Renal cortical epithelial cell (primary cell): ENCODE measurements around the gene VTI1A. TPM values are rescaled to one million over a fixed set of nuclear protein-coding genes. Genes with fewer than 3 reads are reported as not detected.
"Not testable (repeated sequence)": the region's sequence is repeated elsewhere in the genome, so short reads cannot be mapped to it uniquely, and the experiment has no call there.

Experiments used
- DNase-seq: peaks from one replicate; pipeline ENCODE4 v3.0.0-alpha.2; 2011; ENCODE audit warnings: low read depth
- total RNA-seq: library from RNA; depleted of rRNA; stranded (reverse); fragments of >200 nt; gene quantifications from 2 replicates; pipeline ENCODE4 v1.2.3, GENCODE V29; 2014

The VTI1A gene
- total RNA-seq, result 33.2 and 49.7 TPM in 2 replicates

DNA sequence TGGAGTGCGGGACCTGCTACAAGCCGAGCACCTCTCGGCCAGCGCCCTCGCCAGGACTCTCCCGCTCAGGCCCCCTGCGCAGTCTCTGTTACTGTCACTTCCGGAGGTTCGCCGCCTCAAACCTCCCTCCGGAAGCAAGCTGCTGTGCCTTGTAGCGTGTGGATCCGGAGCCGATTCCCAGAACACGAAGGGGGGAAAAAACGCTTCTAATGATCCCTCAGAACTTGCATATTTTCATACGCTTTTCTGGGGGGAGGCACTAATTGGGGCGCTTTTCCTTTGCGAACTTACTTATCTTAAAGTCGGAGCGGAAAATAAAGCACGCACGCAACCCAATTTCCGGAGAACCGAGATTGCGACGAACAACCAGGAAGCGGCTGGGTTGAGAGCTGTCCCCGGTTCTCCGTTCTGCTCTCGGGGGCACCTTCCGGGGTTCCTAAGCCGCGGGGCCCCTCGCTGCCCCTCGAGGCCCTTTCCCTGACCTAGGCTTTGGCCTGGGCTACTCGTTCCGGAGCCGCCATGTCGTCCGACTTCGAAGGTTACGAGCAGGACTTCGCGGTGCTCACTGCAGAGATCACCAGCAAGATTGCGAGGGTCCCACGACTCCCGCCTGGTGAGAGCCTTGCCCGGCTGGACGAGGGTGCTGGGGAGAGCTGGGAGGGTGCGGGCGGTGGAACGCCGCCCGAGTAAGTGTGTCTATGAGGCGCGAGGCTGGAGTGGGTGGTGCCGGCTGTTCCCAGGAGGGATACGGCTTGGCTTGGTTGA, at the start of gene VTI1A, which contains the start of gene ZDHHC6:
TSS of gene VTI1A (plus strand) at position 361 of the 765 bp plus-strand sequence. CDS start at position 520, 159 bp downstream.
TSS of gene ZDHHC6 (minus strand) at position 60 of the 765 bp plus-strand sequence. CDS start 1,478 bp downstream, outside the sequence.
- DNase-seq, result peak; percentile 67

DNA sequence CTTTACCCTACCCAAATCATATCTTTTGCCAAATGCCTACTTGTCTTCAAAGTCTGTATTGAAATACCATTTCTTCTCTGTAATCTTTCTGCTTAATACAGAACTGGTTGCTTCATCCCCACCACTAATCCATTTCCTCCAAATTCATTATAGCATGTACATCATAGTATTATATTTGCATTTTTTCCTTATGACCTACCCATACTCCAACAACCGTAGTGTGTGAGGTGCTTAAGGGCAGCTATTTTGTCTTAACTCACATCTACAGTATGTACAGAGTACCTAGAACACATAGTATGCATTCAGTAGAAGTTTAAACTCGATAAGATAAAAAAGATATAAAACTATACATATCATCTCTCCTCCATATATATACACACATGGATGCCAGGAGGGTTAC, 49.4 kb upstream of the VTI1A start:
- no peak for DNase-seq

DNA sequence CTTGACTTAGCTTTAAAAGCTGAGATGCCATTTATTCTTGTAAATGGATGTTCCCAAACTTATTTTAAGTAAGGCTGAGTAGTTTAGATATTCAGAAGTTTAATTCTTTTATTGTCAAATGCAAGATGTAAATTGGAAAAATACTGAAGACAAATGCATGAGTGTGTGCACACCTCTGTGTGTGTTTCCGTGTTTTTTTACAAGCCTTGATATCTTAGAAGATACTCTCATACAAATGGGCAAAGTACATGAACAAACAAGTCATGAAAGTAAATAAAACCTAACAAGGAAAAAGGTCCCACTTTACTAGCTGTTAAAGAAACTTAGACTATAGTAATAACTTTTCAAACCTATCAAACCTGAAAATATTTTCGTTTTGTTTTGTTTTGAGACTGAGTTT, 44.1 kb upstream of the VTI1A start:
- DNase-seq, result no peak

DNA sequence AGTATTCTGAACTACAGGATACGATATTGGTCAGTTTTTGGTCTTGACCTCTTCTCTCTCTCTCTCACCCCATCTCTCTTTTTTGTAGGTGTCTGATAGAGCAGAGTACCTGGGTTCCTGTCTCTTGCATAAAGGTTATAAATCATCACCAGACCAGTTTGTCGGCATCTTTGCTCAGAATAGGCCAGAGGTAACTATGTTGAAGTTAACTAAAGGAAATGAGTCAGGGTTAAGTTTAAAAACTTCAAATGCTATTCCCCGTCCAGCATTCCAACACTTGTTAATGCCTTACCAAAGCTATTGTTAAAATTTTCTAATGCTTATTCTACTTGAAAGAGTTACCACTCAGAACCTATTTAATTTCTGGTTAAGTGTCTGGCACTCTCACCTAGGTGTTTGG, 42.4 kb upstream of the VTI1A start:
- peak; percentile 92 for DNase-seq

DNA sequence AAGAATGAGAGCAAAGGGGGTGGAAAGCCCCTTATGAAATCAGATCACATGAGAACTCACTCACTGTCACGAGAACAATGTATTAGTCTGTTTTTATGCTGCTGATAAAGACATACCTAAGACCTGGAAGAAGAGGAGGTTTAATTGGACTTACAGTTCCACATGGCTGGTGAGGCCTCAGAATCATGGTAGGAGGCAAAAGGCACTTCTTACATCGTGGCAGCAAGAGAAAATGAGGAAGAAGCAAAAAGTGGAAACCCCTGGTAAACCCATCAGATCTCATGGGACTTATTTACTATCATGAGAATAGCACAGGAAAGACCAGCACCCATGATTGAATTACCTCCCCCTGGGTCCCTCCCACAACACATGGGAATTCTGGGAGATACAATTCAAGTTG, 40.2 kb upstream of the VTI1A start:
- not testable (repeated sequence) for DNase-seq

DNA sequence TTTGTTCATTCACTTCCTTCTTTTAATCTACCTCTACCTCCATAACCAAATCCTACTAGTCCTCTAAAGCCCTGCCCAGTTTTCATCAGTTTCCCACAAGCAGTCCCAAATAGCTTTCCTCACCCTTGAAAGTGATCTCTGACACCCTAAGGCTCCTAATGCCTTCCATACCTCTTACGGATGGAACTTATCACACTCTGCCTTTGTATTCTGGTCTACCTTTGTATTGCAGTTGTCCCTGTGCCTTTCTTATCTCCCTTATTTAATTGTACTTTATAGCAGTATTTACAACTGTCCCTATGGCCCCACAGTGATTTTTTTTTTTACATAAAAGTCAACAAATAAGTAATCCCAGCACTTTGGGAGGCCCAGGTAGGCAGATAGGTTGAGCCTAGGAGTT, 39.3 kb upstream of the VTI1A start:
- no peak for DNase-seq

DNA sequence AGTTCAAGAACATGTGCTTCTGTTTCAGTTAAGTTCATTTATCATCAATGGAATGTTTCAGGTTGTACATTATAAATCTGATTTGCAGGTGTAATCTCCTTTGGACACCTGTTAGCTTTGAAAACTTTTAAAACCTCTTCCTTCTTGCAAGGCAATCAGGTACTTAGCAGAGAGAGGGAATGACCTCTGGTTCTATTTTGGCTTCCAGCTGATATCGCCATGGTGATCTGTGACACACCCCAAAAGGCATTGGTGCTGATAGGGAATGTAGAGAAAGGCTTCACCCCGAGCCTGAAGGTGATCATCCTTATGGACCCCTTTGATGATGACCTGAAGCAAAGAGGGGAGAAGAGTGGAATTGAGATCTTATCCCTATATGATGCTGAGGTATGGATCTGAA, 37.7 kb upstream of the VTI1A start:
- no peak for DNase-seq

DNA sequence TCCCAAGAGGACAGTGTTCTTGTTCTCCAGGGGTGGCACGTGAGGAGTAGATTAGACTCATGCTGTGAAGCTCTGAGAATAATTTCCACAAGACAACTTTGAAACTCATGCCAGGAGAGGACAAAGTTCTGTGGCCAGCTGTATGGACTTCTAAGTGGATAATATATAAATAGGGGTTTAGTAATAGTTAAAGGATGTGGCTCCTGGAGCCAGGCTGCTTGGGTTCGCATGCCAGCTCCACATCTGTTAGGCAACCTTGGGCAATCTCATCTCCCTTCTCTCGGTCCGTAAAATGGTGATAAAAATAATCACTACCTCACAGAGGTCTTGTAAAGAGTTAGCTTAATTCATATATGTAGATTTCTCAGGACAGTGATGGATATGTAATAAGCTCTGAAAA, 37.3 kb upstream of the VTI1A start:
- DNase-seq, result no peak

DNA sequence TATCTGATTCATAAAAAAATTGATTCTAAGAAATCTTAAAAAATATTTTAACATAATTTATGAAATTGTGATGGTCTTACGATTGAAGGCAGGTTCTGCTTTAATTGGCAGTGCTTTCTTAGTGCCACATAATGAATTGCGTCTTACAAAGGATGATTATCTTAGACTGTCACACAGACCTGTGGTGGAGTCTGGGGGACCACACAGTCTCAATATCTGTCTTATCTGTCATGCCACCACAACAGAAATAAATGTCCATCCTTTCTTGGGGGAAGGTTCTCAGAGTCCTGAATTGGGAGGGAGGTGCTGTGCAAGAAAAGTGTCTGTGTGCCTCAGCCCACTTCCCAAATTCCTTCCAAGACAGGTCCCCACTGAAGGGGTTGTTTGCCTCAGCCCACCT, 34.3 kb upstream of the VTI1A start:
- no peak for DNase-seq

DNA sequence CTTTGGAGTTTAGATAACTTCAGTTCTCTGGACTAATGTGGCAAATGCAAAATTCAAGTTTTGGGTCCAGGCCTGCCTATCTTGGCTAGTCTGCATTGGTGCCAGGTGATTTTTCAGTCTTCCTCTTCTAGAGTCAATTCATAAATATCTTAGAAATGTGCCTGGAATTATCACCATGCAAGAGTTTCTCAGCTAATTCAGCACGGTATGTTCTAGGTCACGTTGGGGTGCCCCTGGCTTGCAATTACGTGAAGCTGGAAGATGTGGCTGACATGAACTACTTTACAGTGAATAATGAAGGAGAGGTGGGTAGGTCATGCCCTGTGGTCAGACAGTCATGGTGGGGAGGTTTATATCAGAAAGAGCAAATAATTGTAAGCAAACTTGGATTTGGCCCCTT, 25.3 kb upstream of the VTI1A start:
- DNase-seq, result no peak

DNA sequence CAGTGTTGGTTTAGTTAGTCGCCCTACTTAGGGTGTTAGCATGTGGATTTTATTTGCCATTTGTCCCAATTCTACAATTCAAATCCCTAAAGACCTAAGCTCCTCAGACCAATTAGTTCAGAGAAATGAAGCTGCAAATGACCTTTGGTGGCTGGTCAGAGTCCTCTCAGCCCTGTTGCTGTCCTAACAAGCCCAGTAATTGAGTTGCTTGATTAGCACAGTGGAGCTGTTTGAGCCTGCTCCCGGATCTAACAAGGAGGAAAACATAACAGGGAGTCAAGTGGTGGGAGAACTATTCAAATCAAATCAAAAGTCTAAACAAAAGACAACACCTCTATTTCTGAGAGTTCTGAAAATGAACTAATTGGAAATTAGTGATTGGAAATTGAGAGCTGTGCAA, 22.4 kb upstream of the VTI1A start:
- DNase-seq, result no peak

DNA sequence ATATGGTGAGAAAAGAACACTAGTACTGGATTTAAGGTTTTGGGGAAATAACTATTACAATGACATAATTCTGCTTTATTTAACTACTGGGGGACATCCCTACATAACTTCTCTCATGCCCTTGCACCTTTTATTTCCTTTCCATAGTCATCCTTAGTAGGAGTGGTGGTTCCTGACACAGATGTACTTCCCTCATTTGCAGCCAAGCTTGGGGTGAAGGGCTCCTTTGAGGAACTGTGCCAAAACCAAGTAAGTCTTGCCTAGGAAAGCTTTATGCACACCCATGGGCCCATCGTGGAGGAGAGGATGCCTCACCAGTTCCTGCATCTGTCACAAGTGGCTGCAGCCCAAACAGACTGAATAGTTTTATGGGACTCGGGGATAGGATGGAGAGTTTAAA, 20.9 kb upstream of the VTI1A start:
- no peak for DNase-seq

DNA sequence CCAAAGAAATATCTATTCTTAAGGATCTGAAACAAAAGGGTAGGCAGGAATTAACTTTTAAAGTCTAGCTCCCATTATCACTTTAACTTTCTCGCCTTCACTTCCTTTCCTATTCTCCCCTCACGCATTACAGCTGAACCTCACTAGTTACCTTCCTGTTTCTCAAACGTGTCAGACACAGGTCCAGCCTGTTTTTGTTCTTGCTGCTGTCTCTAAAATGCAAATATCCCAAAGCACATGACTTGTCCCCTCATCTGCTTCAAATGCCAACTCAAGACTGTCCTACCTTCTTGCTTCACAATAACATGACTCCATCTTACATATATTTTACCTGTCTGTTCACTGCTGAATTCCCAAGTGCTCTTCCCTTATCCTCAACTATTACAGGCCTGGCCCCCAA, 17.9 kb upstream of the VTI1A start:
- DNase-seq, result no peak

DNA sequence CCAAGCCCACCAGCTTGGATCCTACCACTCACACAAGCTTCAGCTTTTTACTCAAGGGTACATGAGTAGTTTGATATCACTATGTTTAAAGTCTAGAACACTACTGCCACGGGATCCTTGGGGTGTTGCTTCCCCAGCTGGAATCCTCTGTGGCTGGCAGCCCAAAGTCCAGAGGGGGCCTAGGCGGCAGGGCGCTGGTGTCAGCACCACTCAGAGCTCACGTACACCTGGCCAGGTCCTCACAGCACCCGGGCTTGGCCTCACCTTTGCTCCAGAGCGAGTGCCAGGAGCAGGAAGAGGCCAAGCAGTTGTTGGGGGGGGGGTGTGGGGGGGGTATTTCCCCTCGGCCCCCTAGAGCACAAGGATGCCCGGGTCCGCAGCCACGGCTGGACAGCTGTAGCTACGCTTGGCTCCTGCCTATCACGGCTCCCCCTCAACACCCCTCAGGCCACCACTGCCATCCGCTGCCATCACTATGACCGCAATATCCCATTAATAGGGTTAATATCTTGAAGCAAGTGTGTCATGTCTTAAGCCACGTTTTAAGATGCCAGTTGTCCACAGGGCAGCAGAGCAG, 17.3 kb upstream of the VTI1A start:
- no peak for DNase-seq

DNA sequence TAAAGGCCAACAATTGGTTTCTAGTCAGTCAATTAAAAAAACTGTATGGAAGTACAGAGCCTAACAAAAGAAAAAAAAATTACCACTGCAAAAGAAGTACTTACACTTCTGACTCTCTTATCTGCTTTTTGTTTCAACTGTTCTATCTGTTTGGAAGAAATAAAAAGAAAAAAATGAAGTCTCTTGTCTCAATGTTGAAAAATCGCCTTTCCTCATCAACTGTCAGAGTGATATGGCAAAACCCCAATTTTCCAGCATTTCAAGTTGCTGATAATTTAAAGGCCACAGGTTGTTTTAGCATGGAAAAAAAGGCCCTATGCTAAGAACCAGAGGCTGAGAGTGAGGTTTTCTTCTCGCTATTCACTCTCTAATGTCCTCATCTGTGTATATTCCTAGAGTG, 13.9 kb upstream of the VTI1A start:
- DNase-seq, result no peak

DNA sequence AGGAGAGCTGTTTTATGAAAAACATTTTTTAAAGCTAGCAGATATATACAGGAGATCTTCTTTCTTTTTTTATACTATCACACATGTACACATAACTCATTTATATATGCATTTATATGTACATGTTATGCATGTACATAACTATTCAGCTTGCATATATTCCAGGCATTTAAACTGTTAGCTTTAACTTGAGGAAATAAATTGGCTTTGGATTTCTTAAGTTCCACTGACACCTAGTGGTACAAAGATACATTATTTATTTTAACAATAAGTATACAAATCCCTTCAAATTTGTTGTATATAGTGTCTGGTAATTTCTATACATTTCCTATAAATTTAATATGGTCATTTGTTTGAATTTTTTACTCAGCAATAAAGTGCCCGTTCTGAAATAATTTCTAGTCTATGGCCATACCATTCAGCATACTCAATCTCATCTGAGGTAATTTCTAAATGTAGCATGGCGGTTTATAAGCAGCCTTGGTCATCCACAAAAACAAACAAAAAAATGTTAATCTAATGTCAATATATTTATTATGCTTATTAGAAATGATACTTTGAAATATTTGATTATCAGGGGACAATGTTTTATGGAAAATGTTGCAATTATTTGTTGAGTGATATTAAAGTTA, 11.9 kb upstream of the VTI1A start:
- peak; percentile 80 for DNase-seq

DNA sequence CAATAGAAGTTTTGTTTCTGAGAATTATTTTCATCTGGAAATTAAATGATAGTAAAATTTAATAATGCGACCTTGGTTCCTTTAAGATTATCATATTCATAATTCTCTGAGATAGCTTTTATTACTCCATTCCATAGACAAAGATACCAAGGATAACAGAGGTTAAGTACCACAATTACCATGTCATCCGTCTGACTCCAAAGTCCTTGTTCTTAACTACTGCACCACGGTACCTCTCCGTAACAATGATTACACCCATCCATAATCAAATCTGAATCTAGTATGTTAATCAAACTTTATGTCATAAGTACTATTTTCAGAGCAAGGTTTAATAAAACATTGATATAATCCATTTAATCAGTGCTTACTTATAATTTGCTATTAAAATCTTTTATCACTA, 8.7 kb upstream of the VTI1A start:
- no peak for DNase-seq

DNA sequence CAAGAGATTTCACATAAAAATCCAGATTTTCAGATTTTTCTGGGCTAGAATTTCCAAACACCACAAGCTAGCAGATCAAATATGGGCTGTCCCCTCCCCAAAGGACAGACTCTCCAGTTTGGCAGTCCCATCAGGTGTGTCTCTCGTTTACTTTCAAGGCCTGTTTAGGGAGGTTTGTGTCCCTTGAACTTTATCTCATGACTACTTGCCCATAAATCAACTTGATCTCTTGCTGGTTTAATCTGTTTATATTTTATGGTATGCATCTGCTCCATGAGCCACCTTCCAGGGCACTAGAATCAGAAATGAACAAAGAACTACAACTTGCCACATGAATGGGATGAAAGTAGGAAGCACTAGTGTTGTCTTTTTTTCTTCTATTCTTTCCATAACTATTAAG, 5.5 kb upstream of the VTI1A start:
- no peak for DNase-seq

DNA sequence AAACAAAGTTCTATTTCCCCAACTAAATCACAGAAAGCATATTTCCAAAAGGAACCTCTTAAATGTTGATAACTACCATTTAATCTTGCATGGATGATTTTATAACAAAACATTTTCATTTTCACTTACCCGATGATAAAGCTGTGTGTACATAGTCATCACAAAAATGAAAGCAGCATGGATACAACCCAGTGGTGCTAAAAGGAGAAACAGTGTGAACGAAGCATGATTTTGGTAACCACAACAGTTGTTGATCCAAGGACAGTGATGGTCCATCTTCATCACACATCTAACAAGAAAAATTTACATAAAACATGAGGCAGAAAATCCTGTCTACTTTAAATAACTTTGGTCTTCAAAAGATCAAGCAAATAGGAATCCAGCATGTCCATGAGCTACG, 5.0 kb upstream of the VTI1A start:
- no peak for DNase-seq

DNA sequence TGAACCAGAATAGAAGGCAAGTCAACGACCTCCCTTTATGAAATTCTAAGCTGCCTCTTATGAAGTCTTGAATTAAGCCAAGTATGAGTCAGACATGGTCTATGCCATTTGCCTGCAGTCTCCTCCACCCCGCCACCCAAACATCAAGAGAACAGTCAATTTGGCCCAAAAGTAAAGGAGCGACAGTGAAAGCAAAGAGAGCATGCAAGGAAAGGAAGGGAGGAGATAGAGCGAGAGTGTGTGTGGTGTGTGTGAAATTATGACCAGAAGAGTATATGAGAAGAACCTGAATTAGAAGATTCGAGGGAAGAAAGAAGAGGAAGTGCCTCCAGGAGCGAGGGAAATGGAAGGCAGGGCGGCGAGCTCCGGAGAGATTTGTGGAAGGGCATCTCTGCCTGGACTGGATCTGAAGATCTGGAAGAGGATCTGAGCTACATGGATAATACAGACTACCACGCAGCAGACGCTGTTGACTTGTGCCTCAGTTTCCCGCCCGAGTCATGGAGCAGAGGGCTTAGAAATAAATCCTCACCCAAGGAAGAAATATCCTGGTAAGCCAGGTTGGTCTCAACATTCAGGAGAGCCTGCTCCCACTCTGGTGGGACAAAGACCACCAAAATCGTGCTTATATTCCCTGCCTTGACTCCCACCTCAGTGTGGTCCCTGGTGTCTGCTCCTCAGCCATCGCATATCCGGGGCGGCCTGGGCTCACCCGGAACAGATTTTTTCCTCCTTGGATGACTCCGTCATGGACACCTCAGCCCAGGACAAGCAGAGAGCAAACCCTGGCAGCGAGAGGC, 760 bp upstream of the VTI1A start:
- peak; percentile 40 for DNase-seq

DNA sequence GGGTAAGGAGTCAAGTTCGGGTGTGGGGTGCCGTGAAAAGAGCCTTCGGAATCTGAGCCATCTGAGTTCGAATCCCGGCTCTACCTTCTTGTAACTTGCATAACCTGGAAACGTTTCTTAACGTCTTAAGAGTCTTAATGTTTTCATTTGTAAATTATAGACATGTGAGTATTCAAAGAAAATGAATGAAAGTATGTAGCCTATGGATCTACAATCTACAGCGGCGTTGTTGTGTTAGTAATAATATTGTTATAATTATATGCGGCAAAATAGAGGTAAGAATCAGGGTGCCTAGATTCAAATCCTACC, 559 bp downstream of the VTI1A start:
- peak; percentile 10 for DNase-seq

DNA sequence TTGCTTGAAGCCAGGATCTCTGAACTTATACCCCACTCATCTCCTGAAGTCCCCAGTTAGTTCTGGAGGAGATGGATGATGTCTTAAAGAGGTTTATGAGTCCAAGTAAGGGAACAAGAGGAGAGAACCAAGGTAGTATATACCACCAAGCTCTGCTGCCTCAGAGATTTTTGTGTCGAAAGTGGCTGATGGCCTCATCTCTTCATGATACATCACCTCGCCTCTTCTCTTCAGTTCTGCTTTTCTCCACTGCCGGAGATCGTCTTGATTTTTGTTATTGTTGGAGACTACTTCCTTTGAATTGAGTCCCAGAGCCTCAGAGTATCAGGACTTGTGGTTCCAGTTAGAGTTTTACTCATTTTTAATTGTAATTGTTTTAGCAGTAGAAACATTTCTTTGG, 1.9 kb downstream of the VTI1A start:
- no peak for DNase-seq
